ENCODE data around the gene CTXND2. TPM values are rescaled to one million over a fixed set of nuclear protein-coding genes. Genes with fewer than 3 reads are reported as not detected.

The CTXND2 gene
- total RNA-seq, 2 donors from 2014 or later, result not detected

GRCh38 chr1:150960646-150961045, 73.7 kb downstream of the CTXND2 start:
- no peak overlapping the region for H3K4me3 ChIP-seq
- no peaks in the 10 kb centered on the region for H3K9me3 ChIP-seq
- H3K36me3 ChIP-seq, result peaks cover 62% of the 10 kb centered on the region
- no peaks in the 10 kb centered on the region for H3K27me3 ChIP-seq (replicated peaks; ENCODE audit: insufficient read depth)
- H3K4me1 ChIP-seq (ENCODE audit: control insufficient read depth in 1 of 2, low read depth in 2 of 2), result no peaks in the 10 kb centered on the region
- ATAC-seq (ENCODE audit: insufficient number of reproducible peaks, low FRiP score, low read depth) (no peak), DNase-seq (ENCODE audit: low spot score) (no peak)
- H3K27ac ChIP-seq, result no peak overlapping the region
- TF ChIP-seq CTCF (IDR thresholded peaks at IDR 0.05), result no peak

- Histone ChIP-seq H3K9me3 (no peaks in the 10 kb centered on the region), H3K27ac (no peak overlapping the region), H3K36me3 (peaks cover 72% of the 10 kb centered on the region), H3K4me1 (ENCODE audit: control insufficient read depth in 1 of 2, low read depth in 2 of 2) (no peaks in the 10 kb centered on the region), H3K27me3 (replicated peaks; ENCODE audit: insufficient read depth) (no peaks in the 10 kb centered on the region), H3K4me3 (no peak overlapping the region)
- no peak for ATAC-seq (ENCODE audit: insufficient number of reproducible peaks, low FRiP score, low read depth)
- no peak for TF ChIP-seq CTCF (IDR thresholded peaks at IDR 0.05)
- DNase-seq (ENCODE audit: low spot score), result no peak
These were observed 74.8 kb downstream of the CTXND2 start for GRCh38 chr1:150961756-150962155.

Other genes with a start within 250 kb of the CTXND2 start
- 10 to 100 TPM; 13.7 to 15.6 TPM for gene GOLPH3L, start 190.0 kb upstream of the CTXND2 start, total RNA-seq
- not detected for gene HORMAD1, start 166.2 kb upstream of the CTXND2 start, total RNA-seq
- 10 to 100 TPM; 64.7 to 82.6 TPM for gene CTSS, start 121.4 kb upstream of the CTXND2 start, total RNA-seq
- gene CTSK, start 78.9 kb upstream of the CTXND2 start, total RNA-seq, result 100 to 1,000 TPM in 1 of 2 donors, 10 to 100 TPM in 1; 70.7 to 117 TPM
- 10 to 100 TPM; 60.9 to 73.2 TPM for gene ARNT, start 10.5 kb upstream of the CTXND2 start, total RNA-seq
- 10 to 100 TPM; 38.9 to 42.7 TPM for gene SETDB1, start 39.2 kb downstream of the CTXND2 start, total RNA-seq
- gene CERS2, start 87.7 kb downstream of the CTXND2 start, total RNA-seq, result 100 to 1,000 TPM; 102 to 122 TPM
- not detected for gene ANXA9, start 95.2 kb downstream of the CTXND2 start, total RNA-seq
- gene MINDY1, start 119.8 kb downstream of the CTXND2 start, total RNA-seq, result 10 to 100 TPM; 16.9 to 28.3 TPM
- 10 to 100 TPM; 16.5 to 21.3 TPM for gene PRUNE1, start 121.3 kb downstream of the CTXND2 start, total RNA-seq
- gene BNIPL, start 149.4 kb downstream of the CTXND2 start, total RNA-seq, result 1 to 10 TPM in 1 of 2 donors, under 1 TPM in 1; 0.14 to 2.6 TPM
- 1 to 10 TPM; 5.0 to 5.3 TPM for gene C1orf56, start 160.6 kb downstream of the CTXND2 start, total RNA-seq
- 100 to 1,000 TPM in 1 of 2 donors, 10 to 100 TPM in 1; 66.2 to 134 TPM for gene CDC42SE1, start 172.5 kb downstream of the CTXND2 start, total RNA-seq
- 1 to 10 TPM; 1.2 to 3.1 TPM for gene MLLT11, start 173.3 kb downstream of the CTXND2 start, total RNA-seq
- gene GABPB2, start 183.6 kb downstream of the CTXND2 start, total RNA-seq, result 10 to 100 TPM; 24.6 to 33.0 TPM

All from thoracic aorta (tissue), 2 donors.